ENCODE results near the gene PCBP3.

PCBP3 gene

DNA sequence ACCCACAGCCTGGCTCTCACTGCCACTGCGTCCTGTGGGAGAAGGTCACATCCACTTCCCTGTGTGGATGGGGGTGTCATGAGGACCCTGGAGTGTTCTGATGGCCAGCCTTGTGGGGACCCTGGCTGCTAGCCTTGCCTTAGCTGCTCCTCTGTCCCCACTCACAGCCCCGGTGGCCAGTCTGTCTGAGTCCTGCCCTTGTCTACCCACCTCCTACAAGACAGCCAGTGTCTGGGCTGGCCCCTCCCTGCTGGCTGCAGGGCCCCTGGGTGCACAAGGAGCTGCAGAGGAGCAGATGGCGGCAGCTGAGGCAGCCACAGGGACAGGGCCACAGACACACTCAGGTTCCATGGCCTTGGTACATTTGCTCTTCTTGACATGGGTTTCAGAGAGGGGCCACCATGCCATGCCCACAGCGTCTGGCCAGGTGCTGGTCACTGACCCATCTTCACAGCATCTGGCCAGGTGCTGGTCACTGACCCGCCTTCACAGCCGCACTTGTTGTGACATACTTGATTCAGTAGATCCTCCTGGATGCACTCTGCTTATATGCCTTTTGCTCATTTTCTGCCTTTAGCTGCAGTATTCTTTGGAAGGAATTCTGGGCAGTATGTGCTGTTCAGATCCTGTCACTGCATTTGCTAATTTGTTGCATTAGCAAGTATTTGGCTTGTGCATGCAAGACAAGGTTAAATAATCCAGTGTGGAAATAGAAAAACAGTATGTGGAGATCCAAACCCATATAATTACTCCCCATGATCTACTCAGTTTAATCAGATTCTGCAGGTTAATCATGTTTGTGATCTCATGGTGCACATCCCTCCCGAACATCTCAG lies 157.8 kb downstream of the PCBP3 start:
- TF ChIP-seq GATA2 (IDR thresholded peaks at IDR 0.05; ENCODE audit: low read depth, low read length) (0 out of 2 replicates have a peak, but pooled peaks have one; percentile 36), GATA3 (IDR thresholded peaks at IDR 0.05; ENCODE audit: low read depth, low read length) (no peak)

DNA sequence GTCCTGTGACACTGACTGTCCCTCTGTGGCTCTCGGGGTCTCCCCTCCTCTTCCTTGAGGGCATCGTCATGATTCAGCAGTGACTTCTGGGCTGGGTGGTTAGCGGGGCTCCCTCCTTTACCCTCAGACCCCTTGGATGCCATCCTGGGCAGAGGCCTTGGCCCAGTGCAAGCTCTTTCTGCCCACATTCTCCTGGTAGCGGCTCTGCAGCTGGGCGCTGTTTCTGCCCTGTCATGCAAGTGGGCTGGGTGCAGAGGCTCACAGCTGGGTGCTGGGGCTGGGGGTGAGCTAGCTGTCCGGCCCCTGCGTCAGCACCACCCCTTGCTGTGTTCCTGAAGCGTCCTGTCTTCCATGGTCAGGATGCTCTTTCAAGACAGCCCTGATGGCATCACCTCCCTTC lies 158.5 kb downstream of the PCBP3 start:
- no peak for TF ChIP-seq GATA2 (IDR thresholded peaks at IDR 0.05; ENCODE audit: low read depth, low read length)
- no peak for TF ChIP-seq GATA3 (IDR thresholded peaks at IDR 0.05; ENCODE audit: low read depth, low read length)

DNA sequence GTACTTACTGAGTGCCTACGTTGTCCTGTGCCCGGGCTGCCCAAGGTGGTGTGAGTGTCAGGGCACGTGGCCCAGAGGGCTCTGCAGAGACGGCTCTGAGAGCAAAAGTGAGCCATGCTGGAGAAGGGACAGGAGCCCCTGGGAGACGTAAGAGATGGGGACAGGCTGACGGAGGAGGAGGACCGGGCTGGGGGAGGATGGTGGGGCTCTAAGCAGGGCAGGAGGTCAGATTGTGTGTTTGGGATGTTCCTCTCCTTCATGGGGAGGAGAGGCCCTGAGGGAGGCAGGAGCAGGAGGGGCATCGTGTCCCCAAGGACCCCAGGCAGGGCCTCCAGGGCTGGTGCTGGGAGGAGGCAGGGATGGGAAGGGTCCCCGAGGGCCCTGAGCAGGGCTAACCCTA lies 158.9 kb downstream of the PCBP3 start:
- TF ChIP-seq GATA3 (IDR thresholded peaks at IDR 0.05; ENCODE audit: low read depth, low read length) (no peak), GATA2 (IDR thresholded peaks at IDR 0.05; ENCODE audit: low read depth, low read length) (no peak)

DNA sequence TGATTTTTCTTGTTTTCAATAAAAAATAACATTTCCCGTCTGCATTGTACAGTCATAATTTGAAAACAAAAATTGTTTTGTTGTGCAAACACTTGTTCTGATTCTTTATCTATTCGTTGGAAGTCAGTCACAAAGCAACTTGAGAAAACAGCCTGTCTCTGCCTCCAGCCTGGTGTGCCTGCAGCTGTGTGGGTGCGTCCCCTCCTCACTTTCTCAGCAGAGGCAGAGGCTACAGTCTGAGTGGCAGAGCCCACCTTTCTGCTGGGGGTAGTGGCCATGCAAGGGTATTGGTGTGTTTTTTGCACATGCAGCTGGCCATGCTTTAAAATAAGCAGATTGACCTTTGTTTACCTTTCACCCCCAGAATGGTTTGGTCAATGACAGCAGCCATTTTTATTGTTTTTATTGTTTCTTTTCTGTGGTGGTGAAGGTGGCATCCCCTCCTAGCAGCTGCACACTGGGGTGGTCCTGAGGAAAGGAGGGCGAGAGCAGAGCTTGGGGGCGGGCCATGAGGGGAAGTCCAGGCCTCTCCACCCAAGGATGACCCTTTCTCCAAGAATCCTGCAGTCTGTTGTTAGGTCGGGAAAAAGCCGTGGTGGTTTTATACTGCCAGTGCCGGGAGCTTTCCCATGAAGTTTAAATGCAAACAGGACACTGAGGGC lies 159.6 kb downstream of the PCBP3 start:
- TF ChIP-seq GATA3 (IDR thresholded peaks at IDR 0.05; ENCODE audit: low read depth, low read length) (no peak), GATA2 (IDR thresholded peaks at IDR 0.05; ENCODE audit: low read depth, low read length) (no peak)

DNA sequence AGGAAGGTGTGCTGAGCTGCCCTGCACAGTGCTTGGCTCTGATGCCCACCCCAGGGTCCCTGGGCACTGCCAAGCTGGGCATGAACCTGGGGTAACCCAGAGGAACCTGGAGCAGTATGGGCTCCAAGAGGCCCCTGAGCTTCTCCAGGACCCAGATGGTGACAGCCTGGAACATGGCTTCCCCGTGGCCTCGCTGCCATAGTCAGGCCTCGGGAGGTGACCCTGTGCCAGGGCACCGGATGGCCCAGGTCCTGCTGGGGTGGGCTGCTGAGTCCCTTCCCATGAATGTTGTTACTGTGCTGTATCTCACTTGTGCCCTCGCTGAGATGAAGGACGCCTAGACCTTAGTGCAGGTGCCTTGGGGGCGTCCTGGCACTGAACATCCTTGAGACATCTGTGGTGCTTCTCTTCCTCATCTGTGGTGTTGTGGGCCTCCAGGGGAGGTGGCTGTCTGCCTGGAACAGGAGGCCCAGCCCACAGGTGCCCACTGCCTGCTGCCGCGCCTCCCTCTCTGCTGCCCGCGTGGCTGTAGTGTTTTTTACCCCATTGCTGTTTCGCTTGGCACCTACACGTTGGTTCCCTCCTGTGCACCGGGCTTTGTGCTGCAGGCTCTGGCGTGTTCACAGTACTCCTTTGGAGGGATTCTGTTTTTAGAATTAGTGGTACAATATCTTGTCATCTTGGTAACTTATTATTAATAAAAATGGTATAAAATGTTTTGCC lies 160.3 kb downstream of the PCBP3 start:
- TF ChIP-seq GATA2 (IDR thresholded peaks at IDR 0.05; ENCODE audit: low read depth, low read length) (no peak), GATA3 (IDR thresholded peaks at IDR 0.05; ENCODE audit: low read depth, low read length) (no peak)

DNA sequence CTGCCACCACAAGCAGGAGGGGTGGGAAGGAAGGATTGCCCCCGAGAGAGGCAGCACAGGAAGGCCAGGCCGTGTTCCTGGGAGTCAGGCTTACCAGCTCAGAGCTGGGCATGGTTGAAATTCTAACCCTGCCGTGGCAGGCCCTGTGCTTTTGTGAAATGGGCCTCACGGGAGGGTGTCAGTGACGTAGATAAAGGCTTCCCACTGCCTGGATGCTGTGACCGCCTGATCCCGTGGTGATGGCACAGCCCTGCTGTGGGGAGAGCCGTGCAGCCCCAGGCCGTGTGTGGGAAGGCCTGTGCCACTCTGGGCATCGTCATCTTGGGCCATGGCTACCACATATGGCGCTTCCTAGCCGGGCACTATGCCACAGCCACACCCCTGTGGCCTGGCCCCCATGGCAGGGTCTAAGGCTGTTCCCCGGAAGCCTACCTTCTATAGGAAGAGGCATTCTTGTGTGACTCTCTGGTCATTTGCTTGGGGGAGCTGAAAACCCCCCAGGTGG lies 161.3 kb downstream of the PCBP3 start:
- TF ChIP-seq GATA2 (IDR thresholded peaks at IDR 0.05; ENCODE audit: low read depth, low read length) (no peak), GATA3 (IDR thresholded peaks at IDR 0.05; ENCODE audit: low read depth, low read length) (no peak)

DNA sequence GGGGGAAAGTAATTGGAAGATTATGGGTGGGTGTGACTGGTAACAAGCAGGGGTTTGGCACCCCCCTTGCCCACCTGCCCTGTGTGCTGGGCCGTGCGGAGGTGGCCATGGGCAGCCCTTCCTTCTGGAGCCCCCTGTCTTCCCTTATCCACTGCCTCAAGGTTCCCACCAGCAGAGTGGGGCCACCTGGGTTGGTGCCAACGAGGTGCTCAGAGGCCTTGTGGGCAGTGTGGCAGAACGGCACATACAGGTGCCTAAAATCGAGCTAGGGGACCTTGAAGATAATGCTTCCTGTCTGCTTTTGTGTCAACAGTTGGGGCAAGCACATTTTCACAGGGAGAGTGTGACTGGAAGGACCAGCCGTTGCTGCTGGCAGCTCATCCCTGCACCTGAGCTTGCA lies 161.8 kb downstream of the PCBP3 start:
- no peak for TF ChIP-seq GATA3 (IDR thresholded peaks at IDR 0.05; ENCODE audit: low read depth, low read length)
- TF ChIP-seq GATA2 (IDR thresholded peaks at IDR 0.05; ENCODE audit: low read depth, low read length), result no peak

DNA sequence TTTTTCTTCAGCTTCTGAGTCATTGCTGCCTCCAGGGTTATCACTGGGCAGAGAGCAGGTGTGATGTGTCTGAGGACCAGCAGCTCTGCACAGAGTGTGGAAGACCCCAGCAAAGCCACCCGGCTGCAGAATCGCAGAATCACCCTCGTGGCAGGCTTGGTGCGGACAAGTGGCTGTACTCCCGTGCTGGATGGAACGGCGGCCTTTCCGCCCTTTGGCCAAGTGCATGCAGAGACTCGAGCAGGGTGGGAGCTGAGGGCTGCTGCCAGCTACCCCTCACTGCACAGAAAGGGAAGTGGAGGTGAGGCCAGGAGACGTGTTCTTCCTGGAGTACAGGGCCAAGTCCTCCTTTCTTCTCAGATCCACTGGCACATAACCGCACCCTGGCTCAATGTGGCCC lies 162.5 kb downstream of the PCBP3 start:
- TF ChIP-seq GATA3 (IDR thresholded peaks at IDR 0.05; ENCODE audit: low read depth, low read length), result no peak
- no peak for TF ChIP-seq GATA2 (IDR thresholded peaks at IDR 0.05; ENCODE audit: low read depth, low read length)

DNA sequence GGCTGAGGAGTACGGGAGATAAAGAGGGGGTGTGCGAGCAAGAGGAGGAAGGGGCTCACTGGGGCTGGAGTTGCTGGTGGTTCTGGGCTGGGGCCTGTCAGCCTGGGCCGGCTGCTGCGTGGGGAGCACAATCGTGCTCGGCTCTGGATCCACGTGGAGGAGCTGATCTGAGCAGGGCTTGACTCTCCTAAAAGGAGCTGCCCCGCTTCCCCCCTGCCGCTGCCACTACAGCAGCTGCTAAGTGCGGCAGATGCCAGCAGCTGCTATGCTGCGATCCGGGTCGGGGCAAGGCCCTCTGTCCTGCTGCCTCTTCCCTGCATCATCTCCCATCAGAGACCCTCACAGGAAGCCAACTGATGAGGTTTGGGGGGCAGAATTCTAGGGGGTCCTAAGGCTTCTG lies 165.9 kb downstream of the PCBP3 start:
- TF ChIP-seq GATA2 (IDR thresholded peaks at IDR 0.05; ENCODE audit: low read depth, low read length), result no peak
- TF ChIP-seq GATA3 (IDR thresholded peaks at IDR 0.05; ENCODE audit: low read depth, low read length), result no peak

DNA sequence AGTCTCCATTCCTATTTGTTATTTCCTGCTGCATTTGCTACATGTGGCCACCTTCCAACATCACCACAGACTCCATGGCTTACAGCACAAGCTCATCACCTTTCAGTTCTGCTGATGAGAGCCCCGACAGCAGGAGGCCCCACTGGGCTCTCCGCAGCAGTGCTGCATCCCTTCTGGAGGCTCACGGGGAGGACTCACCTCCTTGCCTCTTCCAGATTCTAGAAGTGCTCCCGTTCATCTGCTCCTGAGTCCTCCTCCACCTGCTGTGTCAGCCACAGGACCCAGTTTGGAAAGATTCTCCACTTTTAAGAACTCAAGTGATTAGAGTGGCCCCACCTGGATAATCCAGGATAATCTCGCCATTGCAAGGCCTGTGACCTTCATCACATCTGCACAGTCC lies 167.6 kb downstream of the PCBP3 start:
- TF ChIP-seq GATA3 (IDR thresholded peaks at IDR 0.05; ENCODE audit: low read depth, low read length) (no peak), GATA2 (IDR thresholded peaks at IDR 0.05; ENCODE audit: low read depth, low read length) (no peak)

DNA sequence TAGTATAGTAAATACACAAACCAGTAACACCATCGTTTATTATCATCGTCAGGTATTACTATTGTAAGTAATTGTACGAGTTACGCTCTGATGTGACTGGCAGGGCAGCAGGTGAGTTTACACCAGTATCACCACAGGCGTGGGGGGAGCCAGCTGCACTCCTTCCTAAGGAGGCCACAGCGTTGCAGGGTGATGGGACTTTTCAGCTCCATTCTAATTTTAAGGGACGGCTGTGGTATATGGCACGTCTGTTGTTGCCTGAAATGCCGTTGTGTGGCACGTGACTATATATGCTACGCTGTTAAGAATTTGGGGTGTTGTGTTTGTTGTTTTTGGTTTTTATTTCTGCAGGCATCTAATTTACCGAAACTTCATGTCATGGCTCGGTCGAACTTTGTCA lies 173.3 kb downstream of the PCBP3 start:
- no peak for TF ChIP-seq GATA2 (IDR thresholded peaks at IDR 0.05; ENCODE audit: low read depth, low read length)
- TF ChIP-seq GATA3 (IDR thresholded peaks at IDR 0.05; ENCODE audit: low read depth, low read length), result no peak

DNA sequence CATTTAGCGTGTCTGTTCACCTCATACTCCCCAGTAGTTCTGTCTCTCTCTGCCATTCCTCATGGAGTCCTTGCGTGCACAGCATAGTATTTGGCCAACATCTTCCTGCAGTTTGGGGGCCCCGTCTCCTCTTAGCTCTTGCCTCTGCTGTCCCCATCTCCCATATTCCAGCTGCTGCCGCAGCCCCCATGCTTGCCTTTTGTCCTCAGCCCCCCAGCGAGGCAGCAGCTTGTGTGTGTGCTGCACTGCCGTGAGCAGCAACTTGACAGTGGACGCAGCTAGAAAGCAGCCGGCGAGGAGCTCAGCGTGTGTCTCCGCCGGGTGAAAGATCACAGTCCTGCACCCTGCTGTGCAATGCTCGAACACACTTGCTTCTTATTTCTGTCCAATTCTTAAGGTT lies 173.8 kb downstream of the PCBP3 start:
- no peak for TF ChIP-seq GATA3 (IDR thresholded peaks at IDR 0.05; ENCODE audit: low read depth, low read length)
- no peak for TF ChIP-seq GATA2 (IDR thresholded peaks at IDR 0.05; ENCODE audit: low read depth, low read length)

DNA sequence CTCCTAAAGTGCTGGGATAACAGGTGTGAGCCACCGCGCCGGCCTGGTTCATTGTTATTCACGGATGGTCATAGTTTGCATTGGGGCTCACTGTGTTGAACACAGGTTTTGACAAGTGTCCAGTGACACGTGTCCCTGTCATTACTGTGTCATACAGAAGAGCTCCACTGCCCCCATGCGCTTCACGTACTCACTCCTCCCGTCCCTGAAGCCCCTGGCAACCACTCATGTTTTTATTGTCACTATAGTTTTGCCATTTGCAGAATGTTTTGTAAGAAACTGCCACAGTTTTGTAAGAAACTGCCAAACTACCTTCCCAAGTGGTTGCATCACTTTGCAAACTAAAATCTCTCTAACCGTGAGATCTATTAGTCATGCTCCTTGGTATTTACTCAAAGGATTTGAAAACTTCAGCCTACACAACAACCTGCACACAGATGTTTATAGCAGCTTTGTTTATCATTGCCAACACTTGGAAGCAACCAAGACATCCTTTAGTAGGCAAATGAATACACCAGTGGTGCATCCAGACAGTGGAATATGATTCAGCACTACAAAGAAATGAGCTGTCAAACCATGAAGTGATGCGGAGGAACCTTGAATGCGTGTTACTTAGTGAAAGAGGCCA lies 174.9 kb downstream of the PCBP3 start:
- no peak for TF ChIP-seq GATA2 (IDR thresholded peaks at IDR 0.05; ENCODE audit: low read depth, low read length)
- TF ChIP-seq GATA3 (IDR thresholded peaks at IDR 0.05; ENCODE audit: low read depth, low read length), result no peak

DNA sequence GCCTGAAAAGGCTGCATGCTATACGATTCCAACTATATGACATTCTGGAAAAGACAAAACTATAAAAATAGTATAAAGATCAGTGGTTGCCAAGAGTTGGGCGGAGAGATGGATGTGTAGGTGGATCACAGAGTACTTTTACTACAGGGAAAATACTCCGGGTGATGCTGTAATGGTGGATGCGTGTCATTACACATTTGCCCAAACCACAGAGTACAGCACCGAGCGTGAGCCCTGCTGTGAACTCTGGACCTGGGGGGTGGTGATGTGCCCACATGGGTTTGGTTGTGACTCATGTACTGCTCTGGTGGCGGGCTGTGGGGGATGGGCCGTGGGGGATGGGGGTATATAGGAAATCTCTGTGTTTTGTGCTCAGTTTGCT lies 175.4 kb downstream of the PCBP3 start:
- TF ChIP-seq GATA2 (IDR thresholded peaks at IDR 0.05; ENCODE audit: low read depth, low read length) (no peak), GATA3 (IDR thresholded peaks at IDR 0.05; ENCODE audit: low read depth, low read length) (no peak)
